Upper lobe of left lung (tissue), 6 donors: ENCODE measurements around the gene PIK3R6. TPM values are rescaled to one million over a fixed set of nuclear protein-coding genes. Genes with fewer than 3 reads are reported as not detected.

Source experiments
- ATAC-seq, 2 donors: fragments of 200-7000 bp; cut with Tn5 transposase; one replicate each; pipeline ENCODE4 v1.9.1; 2022; ENCODE audit warnings: mild to moderate bottlenecking in 2 of 2, moderate library complexity in 2 of 2; ENCODE audit not compliant: low FRiP score in 2 of 2
- DNase-seq, 2 donors: peaks; one replicate each; pipeline ENCODE4 v3.0.0-alpha.2; 2019 to 2020
- H3K27ac ChIP-seq, 4 donors: fragments of 200-600 bp; sonication (generic); one replicate each; pipeline ENCODE4 v1.5.1; 2016 to 2019
- H3K27me3 ChIP-seq, 4 donors: fragments of 200-600 bp; sonication (generic); one replicate each; pipeline ENCODE4 v1.5.1; 2017 to 2019
- H3K36me3 ChIP-seq, 4 donors: fragments of 200-600 bp; sonication (generic); one replicate each; pipeline ENCODE4 v1.5.1; 2016 to 2019
- H3K4me1 ChIP-seq, 4 donors: fragments of 200-600 bp; sonication (generic); one replicate each; pipeline ENCODE4 v1.5.1; 2018 to 2019
- H3K4me3 ChIP-seq, 4 donors: fragments of 200-600 bp; sonication (generic); one replicate each; pipeline ENCODE4 v1.5.1; 2017 to 2019; ENCODE audit warnings: mild to moderate bottlenecking in 2 of 4, moderate library complexity in 1 of 4
- H3K9me3 ChIP-seq, 4 donors: fragments of 200-600 bp; sonication (generic); one replicate each; pipeline ENCODE4 v1.5.1; 2018 to 2019
- EP300 ChIP-seq, 4 donors: sonication (generic); formaldehyde crosslinking; IDR thresholded peaks; one replicate each; pipeline ENCODE4 v1.5.1; 2017; ENCODE audit warnings: antibody characterized with exemption in 4 of 4, control low read depth in 2 of 4
- POLR2A ChIP-seq, 4 donors: fragments of 450-650 bp; IDR thresholded peaks; one replicate each; pipeline ENCODE4 v1.5.1; 2016 to 2017; ENCODE audit warnings: antibody characterized with exemption in 4 of 4, mild to moderate bottlenecking in 2 of 4
- POLR2AphosphoS5 ChIP-seq, 2 donors: sonication (generic); formaldehyde crosslinking; IDR thresholded peaks; one replicate each; pipeline ENCODE4 v1.5.1; 2017; ENCODE audit warnings: antibody characterized with exemption in 2 of 2
- WGBS, 2 donors: methylation state at CpG; one replicate each; pipeline ENCODE4 v1.1.5; 2017 to 2018; 5-methylcytosine and 5-hydroxymethylcytosine counted together
- total RNA-seq, 6 donors: library from RNA; depleted of rRNA in 4 of 6; stranded (reverse); fragments of >200 nt in 4 of 6; gene quantifications; one replicate each; pipeline versions ENCODE4 v1.1.0 to v1.2.1, GENCODE V29; 2016 to 2021
- TF ChIP-seq, protein P1 (sequence below), 6 experiments: fragments of 450-650 bp in 4 of 6; fragments of 200-600 bp in 2 of 6; sonication (generic) in 2 of 6; IDR thresholded peaks; one replicate each; pipeline ENCODE4 v1.5.1; 2016 to 2019; ENCODE audit warnings: antibody characterized with exemption in 6 of 6
- donor health status: DM: no; HTN: no; CAD: no; lungs with moderate emphysema.
- donor health status: DM: no; HTN: yes; CAD: no; lungs with severe emphysema.

PIK3R6 gene
- total RNA-seq, 6 donors from 2014 or later: 1.1 to 4.2 (median 2.4) TPM

DNA sequence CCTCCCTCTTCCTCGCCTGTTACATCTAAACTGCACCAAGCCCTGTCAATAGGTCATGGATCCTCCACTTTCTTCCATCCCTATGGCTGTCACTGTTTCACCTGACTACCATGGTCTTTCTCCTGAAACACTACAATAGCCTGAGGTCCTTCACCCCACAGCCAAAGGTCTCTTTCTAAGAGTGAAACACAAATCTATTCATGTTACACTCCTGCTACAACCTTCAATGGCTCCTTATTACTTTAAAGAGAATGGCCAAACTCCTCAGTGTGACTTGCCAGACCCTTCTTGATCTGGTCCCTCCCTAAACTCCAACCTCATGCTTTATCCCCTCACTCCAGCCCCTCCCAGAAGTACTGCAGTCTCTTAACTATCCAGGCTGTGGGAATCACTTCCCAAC lies 618 bp upstream of the PIK3R6 start:
- Histone ChIP-seq H3K9me3 (no peaks in the 10 kb centered on the region), H3K27me3 (no peaks in the 10 kb centered on the region), H3K4me1 (peaks cover 0 to 6% (median 2%) of the 10 kb centered on the region in 4 donors), H3K27ac (no peak overlapping the region), H3K36me3 (no peaks in the 10 kb centered on the region), H3K4me3 (no peak overlapping the region)
- TF ChIP-seq EP300 (IDR thresholded peaks at IDR 0.05) (no peak), POLR2A (IDR thresholded peaks at IDR 0.05) (no peak), POLR2AphosphoS5 (IDR thresholded peaks at IDR 0.05) (no peak)
- TF ChIP-seq, protein P1, sequence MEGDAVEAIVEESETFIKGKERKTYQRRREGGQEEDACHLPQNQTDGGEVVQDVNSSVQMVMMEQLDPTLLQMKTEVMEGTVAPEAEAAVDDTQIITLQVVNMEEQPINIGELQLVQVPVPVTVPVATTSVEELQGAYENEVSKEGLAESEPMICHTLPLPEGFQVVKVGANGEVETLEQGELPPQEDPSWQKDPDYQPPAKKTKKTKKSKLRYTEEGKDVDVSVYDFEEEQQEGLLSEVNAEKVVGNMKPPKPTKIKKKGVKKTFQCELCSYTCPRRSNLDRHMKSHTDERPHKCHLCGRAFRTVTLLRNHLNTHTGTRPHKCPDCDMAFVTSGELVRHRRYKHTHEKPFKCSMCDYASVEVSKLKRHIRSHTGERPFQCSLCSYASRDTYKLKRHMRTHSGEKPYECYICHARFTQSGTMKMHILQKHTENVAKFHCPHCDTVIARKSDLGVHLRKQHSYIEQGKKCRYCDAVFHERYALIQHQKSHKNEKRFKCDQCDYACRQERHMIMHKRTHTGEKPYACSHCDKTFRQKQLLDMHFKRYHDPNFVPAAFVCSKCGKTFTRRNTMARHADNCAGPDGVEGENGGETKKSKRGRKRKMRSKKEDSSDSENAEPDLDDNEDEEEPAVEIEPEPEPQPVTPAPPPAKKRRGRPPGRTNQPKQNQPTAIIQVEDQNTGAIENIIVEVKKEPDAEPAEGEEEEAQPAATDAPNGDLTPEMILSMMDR (IDR thresholded peaks at IDR 0.05): no peak
- ATAC-seq: no peak
- DNase-seq: no peak
- 77 to 93% methylated on average over 1 of the region's 1 CpG for WGBS, 2 donors

DNA sequence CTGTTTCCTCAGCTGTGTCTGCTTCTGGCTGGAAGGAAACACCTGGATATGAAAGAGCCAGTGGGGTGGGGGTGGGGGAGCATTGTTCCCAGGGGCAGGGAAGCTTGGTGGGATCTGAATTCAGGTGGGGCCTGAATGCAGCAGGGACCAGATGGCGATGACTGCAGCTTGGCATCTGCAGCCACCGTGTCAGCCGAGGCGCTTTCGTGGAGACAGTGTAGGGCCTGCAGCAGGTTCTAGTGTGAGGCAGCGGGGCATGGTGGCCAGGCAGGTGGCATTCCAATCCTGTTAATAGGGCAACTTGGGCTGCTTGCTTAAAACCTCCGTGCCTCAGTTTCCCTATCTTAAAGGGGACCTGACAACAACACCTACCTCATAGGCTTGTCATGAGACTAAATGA lies 1.7 kb downstream of the PIK3R6 start:
- Histone ChIP-seq H3K27ac (no peak overlapping the region), H3K4me3 (no peak overlapping the region), H3K9me3 (no peaks in the 10 kb centered on the region), H3K4me1 (peaks cover 0 to 3% (median under 1%) of the 10 kb centered on the region in 4 donors), H3K27me3 (no peaks in the 10 kb centered on the region), H3K36me3 (no peaks in the 10 kb centered on the region)
- DNase-seq (no peak), ATAC-seq (no peak)
- TF ChIP-seq POLR2A (IDR thresholded peaks at IDR 0.05) (no peak), EP300 (IDR thresholded peaks at IDR 0.05) (no peak), POLR2AphosphoS5 (IDR thresholded peaks at IDR 0.05) (no peak)
- TF ChIP-seq, protein P1 (IDR thresholded peaks at IDR 0.05): no peak
- 87 to 94% methylated on average over 3 to 7 of the region's 7 CpGs for WGBS, 2 donors

DNA sequence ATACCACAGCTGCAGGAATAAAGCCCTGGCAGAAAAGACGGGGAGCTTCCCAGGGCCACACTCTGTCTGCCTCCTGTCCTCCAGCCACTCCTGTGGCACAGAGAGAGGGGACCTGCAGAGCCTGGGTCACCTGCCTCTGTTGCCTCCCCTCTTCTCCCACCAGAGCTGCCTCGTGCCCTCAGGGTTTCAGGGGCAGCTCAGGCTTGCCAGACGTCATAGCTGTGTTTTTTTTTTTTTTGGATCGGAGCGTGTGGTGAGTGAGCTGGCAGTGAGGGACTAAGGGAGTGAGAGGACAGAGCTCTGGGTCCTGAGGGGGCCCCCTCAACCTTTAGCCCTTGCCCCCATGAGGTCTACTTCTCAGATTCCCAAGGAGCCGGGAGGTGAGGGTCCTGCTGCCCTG lies 2.1 kb downstream of the PIK3R6 start:
- Histone ChIP-seq H3K27me3 (no peaks in the 10 kb centered on the region), H3K4me3 (no peak overlapping the region), H3K36me3 (no peaks in the 10 kb centered on the region), H3K9me3 (no peaks in the 10 kb centered on the region), H3K4me1 (peaks cover 0 to 4% (median 1%) of the 10 kb centered on the region in 4 donors), H3K27ac (no peak overlapping the region)
- 54 to 60% methylated on average over 6 of the region's 6 CpGs for WGBS, 2 donors
- no peak for ATAC-seq
- TF ChIP-seq POLR2A (IDR thresholded peaks at IDR 0.05): no peak
- DNase-seq: no peak

DNA sequence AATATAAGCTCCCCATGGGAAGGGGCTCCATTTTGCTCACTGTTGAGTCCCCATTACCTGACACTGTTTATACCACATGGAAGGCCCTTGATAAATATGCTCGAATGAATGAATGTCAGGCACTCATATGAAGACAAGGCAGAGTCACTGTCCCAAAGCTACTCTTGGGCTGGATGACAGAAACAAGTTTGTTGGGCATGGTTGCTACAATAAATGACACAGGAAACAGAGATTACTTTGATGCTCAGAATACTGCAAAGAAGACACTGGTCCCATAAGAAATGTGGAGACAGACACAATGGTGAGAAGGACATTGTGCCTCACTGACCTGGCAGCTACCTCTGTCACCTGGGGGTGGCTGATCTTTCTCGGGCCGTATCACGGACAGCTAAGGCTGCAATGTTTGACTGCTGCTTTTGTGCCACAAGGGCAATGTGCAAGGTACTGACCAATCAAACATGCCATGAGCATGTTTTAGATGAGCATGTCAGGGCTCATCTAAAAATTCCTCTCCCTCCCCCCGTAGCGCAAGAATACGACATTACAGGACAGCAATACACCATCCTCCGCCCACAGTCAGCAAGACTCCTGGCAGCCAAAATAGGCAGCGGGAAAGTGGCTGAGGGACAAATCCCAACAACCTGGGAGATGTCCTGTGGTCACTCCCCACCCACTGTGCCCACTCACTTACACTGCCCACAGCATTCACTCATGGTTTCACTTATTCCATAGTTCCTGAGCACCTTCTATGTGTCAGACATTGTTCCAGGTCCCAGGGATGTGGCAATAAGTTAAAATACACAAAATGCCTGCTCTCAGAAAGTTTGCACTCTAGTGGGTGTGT lies 5.0 kb downstream of the PIK3R6 start:
- Histone ChIP-seq H3K27me3 (no peaks in the 10 kb centered on the region), H3K4me3 (no peak overlapping the region), H3K9me3 (no peaks in the 10 kb centered on the region), H3K27ac (no peak overlapping the region), H3K36me3 (no peaks in the 10 kb centered on the region), H3K4me1 (peaks cover 3 to 15% (median 13%) of the 10 kb centered on the region in 4 donors)
- DNase-seq (no peak), ATAC-seq (no peak)
- no peak for TF ChIP-seq EP300 (IDR thresholded peaks at IDR 0.05)
- TF ChIP-seq POLR2AphosphoS5 (IDR thresholded peaks at IDR 0.05): no peak
- TF ChIP-seq, protein P1 (IDR thresholded peaks at IDR 0.05): no peak
- no peak for TF ChIP-seq POLR2A (IDR thresholded peaks at IDR 0.05)
- 84 to 88% methylated on average over 7 to 9 of the region's 9 CpGs for WGBS, 2 donors

DNA sequence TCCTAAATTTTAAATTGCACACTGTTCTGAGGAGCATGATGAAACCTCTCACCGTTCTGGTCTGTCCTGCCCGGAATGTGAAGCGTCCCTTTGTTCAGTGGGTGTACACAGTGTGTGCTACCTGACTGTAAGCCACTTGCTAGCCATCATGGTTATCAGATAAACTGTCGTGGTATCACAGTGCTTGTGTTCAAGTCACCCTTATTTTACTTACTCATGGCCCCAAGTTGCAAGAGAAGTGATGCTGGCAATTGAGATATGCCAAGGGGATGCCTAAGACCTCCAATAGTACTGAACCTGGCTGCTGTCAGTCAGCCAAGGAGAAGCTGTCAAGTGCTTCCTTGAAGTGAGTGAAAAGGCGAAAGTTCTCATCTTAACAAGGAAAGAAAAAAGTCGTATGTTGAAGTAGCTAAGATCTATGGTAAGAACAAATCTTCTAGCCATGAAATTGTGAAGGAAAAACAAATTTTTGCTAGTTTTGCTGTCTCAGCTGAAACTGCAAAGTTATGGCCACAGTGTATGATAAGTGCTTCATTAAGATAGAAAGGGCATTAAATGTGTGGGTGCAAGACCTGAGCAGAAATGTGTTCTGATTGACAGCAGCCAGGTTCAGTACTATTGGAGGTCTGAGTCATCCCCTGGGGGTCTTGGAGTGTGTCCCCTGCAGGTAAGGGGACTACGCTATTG lies 5.8 kb downstream of the PIK3R6 start:
- no peak overlapping the region for H3K27ac ChIP-seq
- TF ChIP-seq EP300 (IDR thresholded peaks at IDR 0.05) (no peak), POLR2A (IDR thresholded peaks at IDR 0.05) (no peak), POLR2AphosphoS5 (IDR thresholded peaks at IDR 0.05) (no peak)
- TF ChIP-seq, protein P1 (IDR thresholded peaks at IDR 0.05): no peak
- WGBS, 2 donors: 44 to 58% methylated on average over 7 of the region's 7 CpGs
- no peaks in the 10 kb centered on the region for H3K27me3 ChIP-seq
- H3K36me3 ChIP-seq: no peaks in the 10 kb centered on the region
- DNase-seq: no peak
- no peaks in the 10 kb centered on the region for H3K9me3 ChIP-seq
- H3K4me1 ChIP-seq: peaks cover 6 to 20% (median 17%) of the 10 kb centered on the region in 4 donors
- ATAC-seq: no peak
- H3K4me3 ChIP-seq: no peak overlapping the region
